WTC11 (cell line): ENCODE data around the gene KSR2. TPM values are rescaled to one million over a fixed set of nuclear protein-coding genes. Genes with fewer than 3 reads are reported as not detected.

ENCODE experiments used
- ATAC-seq: fragments of 200-7000 bp; cut with Tn5 transposase; 2 replicates; pipeline ENCODE4 v1.10.0; 2021; ENCODE audit warnings: mild to moderate bottlenecking, moderate library complexity
- CTCF ChIA-PET: fragments of 300-600 bp; sonication (Branson Sonifier 250); formaldehyde crosslinking; loops from one replicate; lab custom pipeline; 2021; ENCODE audit warnings: antibody characterized with exemption; lab: Charles Lee
- POLR2A ChIA-PET: fragments of 350-600 bp; sonication (Branson Sonifier 250); formaldehyde crosslinking; loops from one replicate; lab custom pipeline; 2021; ENCODE audit warnings: antibody characterized with exemption; lab: Charles Lee
- DNase-seq: peaks from one replicate; pipeline ENCODE4 v3.0.0; 2021; ENCODE audit warnings: low spot score
- H3K27ac Mint-ChIP-seq: 2 replicates; pipeline ENCODE4 v1.8.0; 2021; ENCODE audit warnings: mixed read lengths
- H3K27me3 Mint-ChIP-seq: 2 replicates; pipeline ENCODE4 v1.8.0; 2021; ENCODE audit warnings: low read depth, mild to moderate bottlenecking, moderate library complexity, mixed read lengths
- H3K36me3 Mint-ChIP-seq: 2 replicates; pipeline ENCODE4 v1.8.0; 2021; ENCODE audit warnings: mixed read lengths
- H3K4me1 Mint-ChIP-seq: 2 replicates; pipeline ENCODE4 v1.8.0; 2022; ENCODE audit warnings: mixed read lengths
- H3K4me3 Mint-ChIP-seq: 2 replicates; pipeline ENCODE4 v1.8.0; 2021; ENCODE audit warnings: mild to moderate bottlenecking, moderate library complexity, mixed read lengths
- H3K9me3 Mint-ChIP-seq: 2 replicates; pipeline ENCODE4 v1.8.0; 2021; ENCODE audit warnings: mixed read lengths
- AFF4 ChIP-seq: sonication (generic); formaldehyde crosslinking; IDR thresholded peaks from 2 replicates; pipeline ENCODE4 v1.8.1; 2023; ENCODE audit warnings: mild to moderate bottlenecking, missing genetic modification reagents, borderline replicate concordance
- ATF6 ChIP-seq: sonication (generic); formaldehyde crosslinking; IDR thresholded peaks from 2 replicates; pipeline ENCODE4 v1.8.1; 2023; ENCODE audit warnings: mild to moderate bottlenecking, missing genetic modification reagents
- CBFB ChIP-seq: sonication (generic); formaldehyde crosslinking; IDR thresholded peaks from 2 replicates; pipeline ENCODE4 v1.8.1; 2022; ENCODE audit warnings: mild to moderate bottlenecking, low read depth, missing genetic modification reagents
- CDX4 ChIP-seq: fragments of 250-450 bp; sonication (Bioruptor Pico); IDR thresholded peaks from 2 replicates; pipeline ENCODE4 v1.9.0; 2021; ENCODE audit warnings: moderate library complexity, mild to moderate bottlenecking, inconsistent platforms, borderline replicate concordance
- E2F4 ChIP-seq: sonication (generic); formaldehyde crosslinking; IDR thresholded peaks from 2 replicates; pipeline ENCODE4 v1.8.1; 2022; ENCODE audit warnings: low read depth, mild to moderate bottlenecking, moderate library complexity, missing genetic modification reagents, borderline replicate concordance
- ETV6 ChIP-seq: sonication (generic); formaldehyde crosslinking; IDR thresholded peaks from 2 replicates; pipeline ENCODE4 v1.8.1; 2022; ENCODE audit warnings: mild to moderate bottlenecking, missing genetic modification reagents
- FOXK1 ChIP-seq: sonication (generic); formaldehyde crosslinking; IDR thresholded peaks from 2 replicates; pipeline ENCODE4 v1.8.0; 2022; ENCODE audit warnings: mild to moderate bottlenecking, moderate library complexity, missing genetic modification reagents
- FOXP4 ChIP-seq: sonication (generic); formaldehyde crosslinking; IDR thresholded peaks from 2 replicates; pipeline ENCODE4 v1.8.0; 2022; ENCODE audit warnings: mild to moderate bottlenecking, missing genetic modification reagents
- GRHL2 ChIP-seq: fragments of 250-450 bp; sonication (Bioruptor Pico); IDR thresholded peaks from 2 replicates; pipeline ENCODE4 v1.8.0; 2022; ENCODE audit warnings: mild to moderate bottlenecking, moderate library complexity; ENCODE audit not compliant: insufficient replicate concordance, severe bottlenecking
- HMGA2 ChIP-seq: fragments of 250-450 bp; sonication (Bioruptor Pico); IDR thresholded peaks from 2 replicates; pipeline ENCODE4 v1.4.0; 2021; ENCODE audit warnings: mild to moderate bottlenecking, moderate library complexity
- IRF1 ChIP-seq: sonication (generic); formaldehyde crosslinking; IDR thresholded peaks from 2 replicates; pipeline ENCODE4 v1.8.0; 2023; ENCODE audit warnings: missing genetic modification reagents
- NFATC4 ChIP-seq: fragments of 250-450 bp; sonication (Bioruptor Pico); IDR thresholded peaks from 2 replicates; pipeline ENCODE4 v1.9.0; 2021; ENCODE audit warnings: mild to moderate bottlenecking
- PRRX2 ChIP-seq: fragments of 250-450 bp; sonication (Bioruptor Pico); IDR thresholded peaks from 2 replicates; pipeline ENCODE4 v1.8.0; 2021; ENCODE audit warnings: mild to moderate bottlenecking
- RELA ChIP-seq: sonication (generic); formaldehyde crosslinking; IDR thresholded peaks from 2 replicates; pipeline ENCODE4 v1.8.1; 2022; ENCODE audit warnings: missing genetic modification reagents, mild to moderate bottlenecking, borderline replicate concordance
- SMAD4 ChIP-seq: sonication (generic); formaldehyde crosslinking; IDR thresholded peaks from 2 replicates; pipeline ENCODE4 v1.8.0; 2022; ENCODE audit warnings: mild to moderate bottlenecking, missing genetic modification reagents
- ZNF121 ChIP-seq: sonication (generic); formaldehyde crosslinking; IDR thresholded peaks from 2 replicates; pipeline ENCODE4 v1.8.0; 2023; ENCODE audit warnings: missing genetic modification reagents
- ZNF219 ChIP-seq: sonication (generic); formaldehyde crosslinking; IDR thresholded peaks from 2 replicates; pipeline ENCODE4 v1.8.0; 2023; ENCODE audit warnings: missing genetic modification reagents, mild to moderate bottlenecking, borderline replicate concordance
- ZNF512 ChIP-seq: sonication (generic); formaldehyde crosslinking; IDR thresholded peaks from 2 replicates; pipeline ENCODE4 v1.8.1; 2022; ENCODE audit warnings: missing genetic modification reagents, borderline replicate concordance
- ZNF532 ChIP-seq: fragments of 250-450 bp; sonication (Bioruptor Pico); IDR thresholded peaks from 2 replicates; pipeline ENCODE4 v1.9.0; 2021; ENCODE audit warnings: mild to moderate bottlenecking, borderline replicate concordance
- total RNA-seq: library from RNA; stranded (reverse); gene quantifications from 3 replicates; pipeline ENCODE4 v1.2.3, GENCODE V29; 2021

KSR2 gene
- total RNA-seq, 1 experiment from 2014 or later: 2.4 TPM

GRCh38 chr12:117963836-117964235, 5.0 kb downstream of the KSR2 start:
- CTCF ChIA-PET: no interaction called here

More at GRCh38 chr12:117963836-117964235, 5.0 kb downstream of the KSR2 start:
- Mint-ChIP-seq H3K27ac (no peak overlapping the region), H3K9me3 (peaks cover 13% of the 10 kb centered on the region), H3K36me3 (0 out of 2 replicates have a peak, but pooled peaks cover 3% of the 10 kb centered on the region), H3K4me3 (no peak overlapping the region), H3K4me1 (peaks cover 17% of the 10 kb centered on the region), H3K27me3 (no peaks in the 10 kb centered on the region; the same call in 1 of the 2 replicates)
- no peak for TF ChIP-seq SMAD4 (CRISPR knock-in tag)
- no peak for TF ChIP-seq FOXP4
- TF ChIP-seq PRRX2 (CRISPR knock-in tag): no peak
- TF ChIP-seq E2F4: no peak
- no peak for TF ChIP-seq ZNF512 (CRISPR knock-in tag)
- no peak for TF ChIP-seq IRF1
- TF ChIP-seq FOXK1 (CRISPR knock-in tag): no peak
- no peak for TF ChIP-seq ZNF532 (CRISPR knock-in tag)
- no peak for TF ChIP-seq ZNF219
- TF ChIP-seq ZNF121 (CRISPR knock-in tag): no peak
- TF ChIP-seq HMGA2 (CRISPR knock-in tag): no peak
- TF ChIP-seq ETV6: no peak
- no peak for TF ChIP-seq ATF6
- no peak for TF ChIP-seq CDX4
- no peak for TF ChIP-seq GRHL2
- no peak for TF ChIP-seq NFATC4 (CRISPR knock-in tag)
- TF ChIP-seq AFF4: no peak
- TF ChIP-seq CBFB: no peak
- no peak for TF ChIP-seq RELA (CRISPR knock-in tag)
- DNase-seq: no peak
- POLR2A ChIA-PET: no interaction called here
- no peak for ATAC-seq
